Measurements from ENCODE around the gene CDC20B. TPM values are rescaled to one million over a fixed set of nuclear protein-coding genes. Genes with fewer than 3 reads are reported as not detected.

CDC20B gene
- total and polyA plus RNA-seq, 2 experiments from 2014 or later = not detected

DNA sequence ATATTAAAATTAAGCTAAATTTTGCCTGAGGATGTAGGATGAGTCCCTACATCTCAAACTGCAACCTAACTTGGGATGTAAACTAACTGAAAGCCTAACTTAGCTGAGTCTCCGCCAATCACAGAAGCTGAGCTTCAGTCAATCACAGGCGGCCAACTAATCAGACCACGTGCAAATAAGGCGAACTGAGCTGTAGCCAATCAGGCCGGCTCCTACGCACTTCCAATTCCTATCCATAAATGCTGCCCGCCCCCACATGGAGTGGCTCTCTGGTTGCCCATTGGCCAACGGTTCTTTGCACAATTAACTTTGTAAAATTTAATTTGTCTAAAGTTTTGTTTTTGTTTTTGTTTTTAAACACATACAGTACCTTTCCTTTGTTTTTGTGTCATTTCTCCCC lies 26.9 kb downstream of the CDC20B start:
- Mint-ChIP-seq H3K4me1 (peaks cover 4% of the 10 kb centered on the region; the same call in 2 of the 3 replicates), H3K36me3 (ENCODE audit: low read depth) (no peaks in the 10 kb centered on the region), H3K9me3 (no peaks in the 10 kb centered on the region), H3K27ac (no peak overlapping the region), H3K4me3 (no peak overlapping the region), H3K27me3 (ENCODE audit: insufficient read depth, low read depth, poor library complexity) (peaks cover 6% of the 10 kb centered on the region)
- peak; percentile 23 for DNase-seq (ENCODE audit: low spot score)
- Histone ChIP-seq H3K79me2 (replicated peaks; ENCODE audit: insufficient read depth) (no peaks in the 10 kb centered on the region), H3K4me3 (no peak overlapping the region), H3F3A (replicated peaks; ENCODE audit: low read depth) (no peaks in the 10 kb centered on the region), H3K4me2 (no peak overlapping the region), H3K9me2 (ENCODE audit: insufficient read depth) (no peaks in the 10 kb centered on the region), H3K36me3 (ENCODE audit: insufficient read depth) (no peaks in the 10 kb centered on the region), H3K27me3 (ENCODE audit: insufficient read depth) (no peaks in the 10 kb centered on the region), H2AFZ (peak overlapping the region; percentile 43; the same call in 1 of the 2 replicates), H3K27ac (ENCODE audit: low read depth) (no peak overlapping the region), H3K4me1 (ENCODE audit: insufficient read depth) (no peaks in the 10 kb centered on the region), H4K20me1 (replicated peaks; ENCODE audit: insufficient read depth) (no peaks in the 10 kb centered on the region)
- TF ChIP-seq, protein P1, sequence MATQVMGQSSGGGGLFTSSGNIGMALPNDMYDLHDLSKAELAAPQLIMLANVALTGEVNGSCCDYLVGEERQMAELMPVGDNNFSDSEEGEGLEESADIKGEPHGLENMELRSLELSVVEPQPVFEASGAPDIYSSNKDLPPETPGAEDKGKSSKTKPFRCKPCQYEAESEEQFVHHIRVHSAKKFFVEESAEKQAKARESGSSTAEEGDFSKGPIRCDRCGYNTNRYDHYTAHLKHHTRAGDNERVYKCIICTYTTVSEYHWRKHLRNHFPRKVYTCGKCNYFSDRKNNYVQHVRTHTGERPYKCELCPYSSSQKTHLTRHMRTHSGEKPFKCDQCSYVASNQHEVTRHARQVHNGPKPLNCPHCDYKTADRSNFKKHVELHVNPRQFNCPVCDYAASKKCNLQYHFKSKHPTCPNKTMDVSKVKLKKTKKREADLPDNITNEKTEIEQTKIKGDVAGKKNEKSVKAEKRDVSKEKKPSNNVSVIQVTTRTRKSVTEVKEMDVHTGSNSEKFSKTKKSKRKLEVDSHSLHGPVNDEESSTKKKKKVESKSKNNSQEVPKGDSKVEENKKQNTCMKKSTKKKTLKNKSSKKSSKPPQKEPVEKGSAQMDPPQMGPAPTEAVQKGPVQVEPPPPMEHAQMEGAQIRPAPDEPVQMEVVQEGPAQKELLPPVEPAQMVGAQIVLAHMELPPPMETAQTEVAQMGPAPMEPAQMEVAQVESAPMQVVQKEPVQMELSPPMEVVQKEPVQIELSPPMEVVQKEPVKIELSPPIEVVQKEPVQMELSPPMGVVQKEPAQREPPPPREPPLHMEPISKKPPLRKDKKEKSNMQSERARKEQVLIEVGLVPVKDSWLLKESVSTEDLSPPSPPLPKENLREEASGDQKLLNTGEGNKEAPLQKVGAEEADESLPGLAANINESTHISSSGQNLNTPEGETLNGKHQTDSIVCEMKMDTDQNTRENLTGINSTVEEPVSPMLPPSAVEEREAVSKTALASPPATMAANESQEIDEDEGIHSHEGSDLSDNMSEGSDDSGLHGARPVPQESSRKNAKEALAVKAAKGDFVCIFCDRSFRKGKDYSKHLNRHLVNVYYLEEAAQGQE (IDR thresholded peaks at IDR 0.05; ENCODE audit: unreplicated experiment) = no peak
- TF ChIP-seq, protein P2, sequence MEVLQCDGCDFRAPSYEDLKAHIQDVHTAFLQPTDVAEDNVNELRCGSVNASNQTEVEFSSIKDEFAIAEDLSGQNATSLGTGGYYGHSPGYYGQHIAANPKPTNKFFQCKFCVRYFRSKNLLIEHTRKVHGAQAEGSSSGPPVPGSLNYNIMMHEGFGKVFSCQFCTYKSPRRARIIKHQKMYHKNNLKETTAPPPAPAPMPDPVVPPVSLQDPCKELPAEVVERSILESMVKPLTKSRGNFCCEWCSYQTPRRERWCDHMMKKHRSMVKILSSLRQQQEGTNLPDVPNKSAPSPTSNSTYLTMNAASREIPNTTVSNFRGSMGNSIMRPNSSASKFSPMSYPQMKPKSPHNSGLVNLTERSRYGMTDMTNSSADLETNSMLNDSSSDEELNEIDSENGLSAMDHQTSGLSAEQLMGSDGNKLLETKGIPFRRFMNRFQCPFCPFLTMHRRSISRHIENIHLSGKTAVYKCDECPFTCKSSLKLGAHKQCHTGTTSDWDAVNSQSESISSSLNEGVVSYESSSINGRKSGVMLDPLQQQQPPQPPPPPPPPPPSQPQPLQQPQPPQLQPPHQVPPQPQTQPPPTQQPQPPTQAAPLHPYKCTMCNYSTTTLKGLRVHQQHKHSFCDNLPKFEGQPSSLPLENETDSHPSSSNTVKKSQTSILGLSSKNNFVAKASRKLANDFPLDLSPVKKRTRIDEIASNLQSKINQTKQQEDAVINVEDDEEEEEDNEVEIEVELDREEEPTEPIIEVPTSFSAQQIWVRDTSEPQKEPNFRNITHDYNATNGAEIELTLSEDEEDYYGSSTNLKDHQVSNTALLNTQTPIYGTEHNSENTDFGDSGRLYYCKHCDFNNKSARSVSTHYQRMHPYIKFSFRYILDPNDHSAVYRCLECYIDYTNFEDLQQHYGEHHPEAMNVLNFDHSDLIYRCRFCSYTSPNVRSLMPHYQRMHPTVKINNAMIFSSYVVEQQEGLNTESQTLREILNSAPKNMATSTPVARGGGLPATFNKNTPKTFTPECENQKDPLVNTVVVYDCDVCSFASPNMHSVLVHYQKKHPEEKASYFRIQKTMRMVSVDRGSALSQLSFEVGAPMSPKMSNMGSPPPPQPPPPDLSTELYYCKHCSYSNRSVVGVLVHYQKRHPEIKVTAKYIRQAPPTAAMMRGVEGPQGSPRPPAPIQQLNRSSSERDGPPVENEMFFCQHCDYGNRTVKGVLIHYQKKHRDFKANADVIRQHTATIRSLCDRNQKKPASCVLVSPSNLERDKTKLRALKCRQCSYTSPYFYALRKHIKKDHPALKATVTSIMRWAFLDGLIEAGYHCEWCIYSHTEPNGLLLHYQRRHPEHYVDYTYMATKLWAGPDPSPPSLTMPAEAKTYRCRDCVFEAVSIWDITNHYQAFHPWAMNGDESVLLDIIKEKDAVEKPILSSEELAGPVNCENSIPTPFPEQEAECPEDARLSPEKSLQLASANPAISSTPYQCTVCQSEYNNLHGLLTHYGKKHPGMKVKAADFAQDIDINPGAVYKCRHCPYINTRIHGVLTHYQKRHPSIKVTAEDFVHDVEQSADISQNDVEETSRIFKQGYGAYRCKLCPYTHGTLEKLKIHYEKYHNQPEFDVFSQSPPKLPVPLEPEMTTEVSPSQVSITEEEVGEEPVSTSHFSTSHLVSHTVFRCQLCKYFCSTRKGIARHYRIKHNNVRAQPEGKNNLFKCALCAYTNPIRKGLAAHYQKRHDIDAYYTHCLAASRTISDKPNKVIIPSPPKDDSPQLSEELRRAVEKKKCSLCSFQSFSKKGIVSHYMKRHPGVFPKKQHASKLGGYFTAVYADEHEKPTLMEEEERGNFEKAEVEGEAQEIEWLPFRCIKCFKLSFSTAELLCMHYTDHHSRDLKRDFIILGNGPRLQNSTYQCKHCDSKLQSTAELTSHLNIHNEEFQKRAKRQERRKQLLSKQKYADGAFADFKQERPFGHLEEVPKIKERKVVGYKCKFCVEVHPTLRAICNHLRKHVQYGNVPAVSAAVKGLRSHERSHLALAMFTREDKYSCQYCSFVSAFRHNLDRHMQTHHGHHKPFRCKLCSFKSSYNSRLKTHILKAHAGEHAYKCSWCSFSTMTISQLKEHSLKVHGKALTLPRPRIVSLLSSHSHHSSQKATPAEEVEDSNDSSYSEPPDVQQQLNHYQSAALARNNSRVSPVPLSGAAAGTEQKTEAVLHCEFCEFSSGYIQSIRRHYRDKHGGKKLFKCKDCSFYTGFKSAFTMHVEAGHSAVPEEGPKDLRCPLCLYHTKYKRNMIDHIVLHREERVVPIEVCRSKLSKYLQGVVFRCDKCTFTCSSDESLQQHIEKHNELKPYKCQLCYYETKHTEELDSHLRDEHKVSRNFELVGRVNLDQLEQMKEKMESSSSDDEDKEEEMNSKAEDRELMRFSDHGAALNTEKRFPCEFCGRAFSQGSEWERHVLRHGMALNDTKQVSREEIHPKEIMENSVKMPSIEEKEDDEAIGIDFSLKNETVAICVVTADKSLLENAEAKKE (CRISPR knock-in tag; IDR thresholded peaks at IDR 0.05) = no peak
- TF ChIP-seq, protein P3, sequence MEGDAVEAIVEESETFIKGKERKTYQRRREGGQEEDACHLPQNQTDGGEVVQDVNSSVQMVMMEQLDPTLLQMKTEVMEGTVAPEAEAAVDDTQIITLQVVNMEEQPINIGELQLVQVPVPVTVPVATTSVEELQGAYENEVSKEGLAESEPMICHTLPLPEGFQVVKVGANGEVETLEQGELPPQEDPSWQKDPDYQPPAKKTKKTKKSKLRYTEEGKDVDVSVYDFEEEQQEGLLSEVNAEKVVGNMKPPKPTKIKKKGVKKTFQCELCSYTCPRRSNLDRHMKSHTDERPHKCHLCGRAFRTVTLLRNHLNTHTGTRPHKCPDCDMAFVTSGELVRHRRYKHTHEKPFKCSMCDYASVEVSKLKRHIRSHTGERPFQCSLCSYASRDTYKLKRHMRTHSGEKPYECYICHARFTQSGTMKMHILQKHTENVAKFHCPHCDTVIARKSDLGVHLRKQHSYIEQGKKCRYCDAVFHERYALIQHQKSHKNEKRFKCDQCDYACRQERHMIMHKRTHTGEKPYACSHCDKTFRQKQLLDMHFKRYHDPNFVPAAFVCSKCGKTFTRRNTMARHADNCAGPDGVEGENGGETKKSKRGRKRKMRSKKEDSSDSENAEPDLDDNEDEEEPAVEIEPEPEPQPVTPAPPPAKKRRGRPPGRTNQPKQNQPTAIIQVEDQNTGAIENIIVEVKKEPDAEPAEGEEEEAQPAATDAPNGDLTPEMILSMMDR (conservative IDR thresholded peaks at IDR 0.05; ENCODE audit: low read depth in 2 of 2) = no peak
- no peak for TF ChIP-seq JUNB (IDR thresholded peaks at IDR 0.05; ENCODE audit: unreplicated experiment)
- no peak for TF ChIP-seq EZH2phosphoT487 (IDR thresholded peaks at IDR 0.05; ENCODE audit: unreplicated experiment)
- TF ChIP-seq CREB1 (CRISPR knock-in tag; IDR thresholded peaks at IDR 0.05; ENCODE audit: low read depth) = no peak
- peak; percentile 51 for ATAC-seq
